Uterus (tissue), 4 donors: Measurements from ENCODE around the gene CAMK1D. TPM values are rescaled to one million over a fixed set of nuclear protein-coding genes. Genes with fewer than 3 reads are reported as not detected.

Experiments
- DNase-seq, 2 donors: peaks; one replicate each; pipeline ENCODE4 v3.0.0-alpha.2; 2019 to 2020
- H3K27ac ChIP-seq, 2 donors: fragments of 200-600 bp; sonication (generic); 1 replicate in 1 of 2; 2 replicates in 1 of 2; pipeline ENCODE4 v1.5.1; 2016 to 2018
- H3K27me3 ChIP-seq, 2 donors: fragments of 200-600 bp; sonication (generic); one replicate each; pipeline ENCODE4 v1.5.1; 2018 to 2019; ENCODE audit warnings: control low read depth in 1 of 2
- H3K36me3 ChIP-seq, 2 donors: fragments of 200-600 bp; sonication (generic); one replicate each; pipeline ENCODE4 v1.5.1; 2019; ENCODE audit warnings: control low read depth in 1 of 2
- H3K4me1 ChIP-seq, 2 donors: fragments of 200-600 bp; sonication (generic); one replicate each; pipeline ENCODE4 v1.5.1; 2018 to 2019; ENCODE audit warnings: control low read depth in 1 of 2
- H3K4me3 ChIP-seq, 2 donors: fragments of 200-600 bp; sonication (generic); 1 replicate in 1 of 2; 2 replicates in 1 of 2; pipeline ENCODE4 v1.5.1; 2018 to 2019; ENCODE audit warnings: mild to moderate bottlenecking in 1 of 2
- H3K9me3 ChIP-seq, 2 donors: fragments of 200-600 bp; sonication (generic); one replicate each; pipeline ENCODE4 v1.5.1; 2019; ENCODE audit warnings: control low read depth in 1 of 2
- CTCF ChIP-seq, 4 experiments: fragments of 200-600 bp in 2 of 4; fragments of 450-650 bp in 2 of 4; sonication (generic) in 2 of 4; IDR thresholded peaks; one replicate each; pipeline ENCODE4 v1.5.1; 2016 to 2019; ENCODE audit warnings: antibody characterized with exemption in 4 of 4, mild to moderate bottlenecking in 2 of 4, moderate library complexity in 1 of 4
- POLR2A ChIP-seq, 2 donors: fragments of 450-650 bp; IDR thresholded peaks; one replicate each; pipeline ENCODE4 v1.6.1; 2016; ENCODE audit warnings: antibody characterized with exemption in 2 of 2, mild to moderate bottlenecking in 1 of 2, moderate library complexity in 1 of 2
- intact Hi-C: fragments of 100-400 bp; cut with DNase I; formaldehyde crosslinking; loops from one replicate; pipeline ENCODE4 v1.15.1; 2023; ENCODE audit warnings: low total_unique reads
- total RNA-seq, 4 donors: library from RNA; depleted of rRNA in 3 of 4; stranded (reverse); fragments of >200 nt in 3 of 4; gene quantifications; one replicate each; pipeline versions ENCODE4 v1.1.0 to v1.2.4, GENCODE V29; 2014 to 2023
- donor health status: DM: yes; HTN: yes; CAD: no.

The CAMK1D gene
- total RNA-seq, 4 donors from 2014 or later, result 3.5 to 48.4 (median 10.8) TPM

- Histone ChIP-seq H3K4me3 (no peak overlapping the region), H3K27ac (no peak overlapping the region), H3K4me1 (no peaks in the 10 kb centered on the region), H3K9me3 (no peaks in the 10 kb centered on the region), H3K36me3 (no peaks in the 10 kb centered on the region), H3K27me3 (no peaks in the 10 kb centered on the region)
- intact Hi-C loops, result no loop called here
- TF ChIP-seq POLR2A (IDR thresholded peaks at IDR 0.05), result no peak
- TF ChIP-seq CTCF (IDR thresholded peaks at IDR 0.05), result no peak
- DNase-seq, result no peak
Observed at GRCh38 chr10:12340937-12341336, 8.4 kb upstream of the CAMK1D start.

- TF ChIP-seq POLR2A (IDR thresholded peaks at IDR 0.05) (no peak), CTCF (IDR thresholded peaks at IDR 0.05) (no peak)
- H3K36me3 ChIP-seq, result no peaks in the 10 kb centered on the region
- H3K4me1 ChIP-seq, result no peaks in the 10 kb centered on the region
- intact Hi-C loops, result no loop called here
- no peak for DNase-seq
- H3K27ac ChIP-seq, result no peak overlapping the region
- no peaks in the 10 kb centered on the region for H3K27me3 ChIP-seq
- no peak overlapping the region for H3K4me3 ChIP-seq
- H3K9me3 ChIP-seq, result no peaks in the 10 kb centered on the region
Observed at GRCh38 chr10:12341526-12341925, 7.8 kb upstream of the CAMK1D start.

DNA sequence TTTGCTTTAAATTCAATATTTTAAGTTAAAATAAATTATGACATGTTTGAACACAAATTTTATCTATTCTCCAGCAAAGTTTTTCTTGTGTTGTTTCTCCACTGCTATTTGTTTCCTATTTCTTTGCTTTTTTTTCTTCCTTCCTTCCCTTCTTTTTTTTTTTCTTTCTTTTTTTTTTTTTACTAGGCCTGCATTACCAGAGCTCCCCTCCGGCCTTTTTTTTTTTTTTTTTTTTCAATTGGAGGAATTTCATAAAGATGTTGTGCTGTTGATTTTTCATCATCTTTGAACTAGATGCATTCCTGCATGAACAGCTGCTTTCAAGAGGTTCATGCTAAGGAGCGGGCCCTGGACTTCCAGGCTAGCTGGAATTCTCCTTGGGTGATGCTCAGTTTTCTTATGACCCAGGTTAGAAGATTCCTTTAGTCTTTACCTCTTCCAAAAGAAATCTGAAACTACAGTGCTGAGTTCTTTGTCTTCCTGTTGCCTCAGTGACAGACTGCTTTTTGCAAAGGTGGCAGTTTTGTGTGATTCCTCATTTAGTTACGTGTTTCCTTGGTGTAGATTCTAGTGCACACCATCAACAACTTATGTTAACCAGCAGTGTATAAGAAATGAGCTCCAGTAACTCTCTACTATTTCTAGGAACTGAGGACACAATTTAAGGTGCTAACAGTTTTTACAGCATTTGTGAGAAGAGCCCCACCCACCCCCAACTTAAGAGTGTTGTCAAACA lies 4.8 kb upstream of the CAMK1D start:
- Histone ChIP-seq H3K4me1 (no peaks in the 10 kb centered on the region), H3K36me3 (no peaks in the 10 kb centered on the region), H3K27ac (no peak overlapping the region), H3K27me3 (no peaks in the 10 kb centered on the region), H3K9me3 (no peaks in the 10 kb centered on the region), H3K4me3 (no peak overlapping the region)
- intact Hi-C loops, result no loop called here
- DNase-seq, result no peak
- TF ChIP-seq CTCF (IDR thresholded peaks at IDR 0.05), result no peak
- no peak for TF ChIP-seq POLR2A (IDR thresholded peaks at IDR 0.05)

DNA sequence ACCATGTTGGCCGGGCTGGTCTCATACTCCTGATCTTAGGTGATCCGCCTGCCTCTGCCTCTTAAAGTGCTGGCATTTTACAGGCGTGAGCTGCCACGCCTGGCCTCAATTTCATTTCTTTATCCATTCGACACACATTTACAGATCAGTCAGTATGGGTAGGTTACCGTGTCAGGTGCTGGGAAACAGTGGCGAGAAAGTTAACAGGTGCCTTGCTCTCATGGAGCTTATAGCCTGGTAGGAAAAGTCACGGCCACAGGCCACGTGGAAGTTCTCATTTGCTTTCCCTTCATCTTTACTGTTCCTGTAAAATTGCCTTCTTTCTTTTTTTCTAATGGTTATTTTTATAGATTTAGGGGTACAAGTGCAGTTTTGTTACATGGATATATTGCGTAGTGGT lies 2.6 kb upstream of the CAMK1D start:
- Histone ChIP-seq H3K9me3 (no peaks in the 10 kb centered on the region), H3K4me1 (no peaks in the 10 kb centered on the region), H3K36me3 (no peaks in the 10 kb centered on the region), H3K4me3 (no peak overlapping the region), H3K27ac (no peak overlapping the region), H3K27me3 (no peaks in the 10 kb centered on the region)
- no peak for DNase-seq
- TF ChIP-seq POLR2A (IDR thresholded peaks at IDR 0.05) (no peak), CTCF (IDR thresholded peaks at IDR 0.05) (no peak)
- intact Hi-C loops, result no loop called here

DNA sequence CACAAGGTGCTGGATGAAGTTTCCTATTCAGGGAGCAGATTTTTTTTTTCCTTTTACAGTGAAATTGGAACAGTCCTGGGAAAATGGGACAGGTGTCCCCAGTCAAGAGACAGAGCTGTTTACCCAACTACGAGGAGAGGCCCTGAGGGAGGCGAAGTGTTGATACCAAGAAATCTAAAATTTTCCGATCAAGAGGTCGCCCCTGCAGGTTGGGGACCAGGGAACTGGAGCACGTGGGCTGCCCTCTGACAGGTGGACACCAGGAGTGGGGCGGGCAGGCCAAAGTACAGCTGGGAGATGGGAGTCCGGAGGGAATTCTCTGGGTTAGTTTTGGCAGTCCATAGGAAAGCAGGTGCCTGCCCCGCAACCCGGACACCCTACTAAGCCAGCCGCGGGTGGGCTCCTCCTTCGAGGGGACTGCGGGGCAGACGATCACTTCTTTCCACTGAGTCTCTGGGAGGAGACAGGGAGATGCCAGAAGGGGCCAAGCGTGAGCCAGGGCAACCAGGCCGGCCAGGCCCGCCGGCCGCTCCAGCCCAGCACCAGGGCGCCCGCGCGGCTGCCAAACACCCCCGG lies 965 bp upstream of the CAMK1D start:
- no peak for TF ChIP-seq POLR2A (IDR thresholded peaks at IDR 0.05)
- no peak for TF ChIP-seq CTCF (IDR thresholded peaks at IDR 0.05)
- H3K36me3 ChIP-seq, result no peaks in the 10 kb centered on the region
- intact Hi-C loops, result no loop called here
- DNase-seq, result peak; percentile 20 to 21
- no peaks in the 10 kb centered on the region for H3K27me3 ChIP-seq
- peak overlapping the region; percentile 87 to 95 for H3K27ac ChIP-seq
- no peaks in the 10 kb centered on the region for H3K9me3 ChIP-seq
- H3K4me1 ChIP-seq, result no peaks in the 10 kb centered on the region
- H3K4me3 ChIP-seq, result peak overlapping the region; percentile 56 to 95
